SK-N-SH (cell line): ENCODE results near the gene MINK1. TPM values are rescaled to one million over a fixed set of nuclear protein-coding genes. Genes with fewer than 3 reads are reported as not detected.

Source experiments
- CTCF ChIA-PET: fragments of 300-600, 350-600 bp; formaldehyde crosslinking; extraction: SDS; loops from one replicate; lab custom pipeline; 2021; lab: Yijun Ruan, JAX
- POLR2A ChIA-PET: fragments of 350-600 bp; sonication (Branson Sonifier 250); formaldehyde crosslinking; extraction: SDS; loops from one replicate; lab custom pipeline; 2020; ENCODE audit warnings: antibody characterized with exemption, inconsistent platforms; lab: Yijun Ruan, JAX
- DNase-seq: peaks from one replicate; pipeline ENCODE4 v3.0.0; 2012
- H2AFZ ChIP-seq: fragments of 200-600 bp; sonication (generic); 2 replicates; pipeline ENCODE4 v1.8.1; 2016; ENCODE audit warnings: antibody characterized with exemption, mild to moderate bottlenecking, low read depth
- H3F3A ChIP-seq: fragments of 200-600 bp; sonication (generic); replicated peaks from 2 replicates; pipeline ENCODE3; 2016; ENCODE audit warnings: antibody characterized with exemption, mild to moderate bottlenecking; ENCODE audit not compliant: insufficient read depth
- H3K27ac ChIP-seq, 2 experiments: fragments of 200-500 bp in 1 of 2; fragments of 200-600 bp in 1 of 2; sonication (Bioruptor generic) in 1 of 2; sonication (generic), shearing (Covaris generic) in 1 of 2; 2 replicates each; pipeline versions ENCODE4 v1.5.1 to v1.6.1; 2014 to 2016; ENCODE audit warnings: low read depth in 2 of 2, inconsistent platforms in 1 of 2, low read length in 1 of 2, mild to moderate bottlenecking in 1 of 2, mixed read lengths in 1 of 2
- H3K27me3 ChIP-seq: fragments of 200-600 bp; sonication (generic), shearing (Covaris generic); 2 replicates; pipeline ENCODE4 v1.6.1; 2016; ENCODE audit warnings: mixed run types; ENCODE audit not compliant: insufficient read depth
- H3K36me3 ChIP-seq, 2 experiments: fragments of 200-500 bp in 1 of 2; fragments of 200-600 bp in 1 of 2; sonication (Bioruptor generic) in 1 of 2; sonication (generic) in 1 of 2; replicated peaks in 1 of 2; 2 replicates each; pipeline versions ENCODE3 to v1.5.1; 2014 to 2016; ENCODE audit warnings: low read length in 1 of 2, mild to moderate bottlenecking in 1 of 2; ENCODE audit not compliant: insufficient read depth in 2 of 2, control insufficient read depth in 1 of 2
- H3K4me1 ChIP-seq, 2 experiments: fragments of 200-500 bp in 1 of 2; fragments of 200-600 bp in 1 of 2; sonication (Bioruptor generic) in 1 of 2; sonication (generic), shearing (Covaris generic) in 1 of 2; 2 replicates each; pipeline versions ENCODE4 v1.5.1 to v1.6.1; 2014 to 2016; ENCODE audit warnings: low read depth in 1 of 2, low read length in 1 of 2, mixed run types in 1 of 2; ENCODE audit not compliant: insufficient read depth in 2 of 2, control insufficient read depth in 1 of 2
- H3K4me2 ChIP-seq: fragments of 200-600 bp; sonication (generic), shearing (Covaris generic); 2 replicates; pipeline ENCODE4 v1.6.1; 2017; ENCODE audit warnings: mixed run types
- H3K4me3 ChIP-seq, 2 experiments: fragments of 200-500 bp in 1 of 2; fragments of 200-600 bp in 1 of 2; sonication (Bioruptor generic) in 1 of 2; sonication (generic), shearing (Covaris generic) in 1 of 2; 2 replicates each; pipeline versions ENCODE4 v1.5.1 to v1.8.1; 2014 to 2016; ENCODE audit warnings: low read depth in 2 of 2, inconsistent platforms in 1 of 2, low read length in 1 of 2, mild to moderate bottlenecking in 1 of 2, mixed read lengths in 1 of 2, moderate library complexity in 1 of 2
- H3K79me2 ChIP-seq: fragments of 200-600 bp; sonication (generic); 2 replicates; pipeline ENCODE4 v1.8.1; 2017; ENCODE audit warnings: mild to moderate bottlenecking; ENCODE audit not compliant: insufficient read depth
- H3K9ac ChIP-seq: fragments of 200-600 bp; sonication (generic); 2 replicates; pipeline ENCODE4 v1.6.1; 2017; ENCODE audit warnings: mixed run types
- H3K9me2 ChIP-seq: fragments of 200-600 bp; sonication (generic); 2 replicates; pipeline ENCODE4 v1.6.1; 2017; ENCODE audit warnings: mixed run types
- H3K9me3 ChIP-seq: fragments of 200-600 bp; sonication (generic); 2 replicates; pipeline ENCODE4 v1.6.1; 2017; ENCODE audit warnings: mixed run types, mild to moderate bottlenecking, moderate library complexity
- H4K20me1 ChIP-seq: fragments of 200-600 bp; sonication (generic); 2 replicates; pipeline ENCODE4 v1.6.1; 2017; ENCODE audit warnings: mild to moderate bottlenecking, mixed run types; ENCODE audit not compliant: insufficient read depth
- MXI1 ChIP-seq: IDR thresholded peaks from 2 replicates; pipeline ENCODE4 v1.6.1; 2012; ENCODE audit warnings: mild to moderate bottlenecking, low read depth, low read length, improper control_type of control experiment
- WGBS: methylation state at CpG from one replicate; pipeline ENCODE4 v1.1.6; 2017; ENCODE audit warnings: low lambda C conversion rate; 5-methylcytosine and 5-hydroxymethylcytosine counted together
- polyA plus RNA-seq, 3 experiments: library from polyadenylated mRNA; depleted of rRNA; stranded (reverse); fragments of >200 nt; gene quantifications; 2 replicates each; pipeline ENCODE4 v1.2.3, GENCODE V29; 2012
- TF ChIP-seq, protein P1 (sequence below): IDR thresholded peaks from 2 replicates; pipeline ENCODE4 v1.4.0; 2012; ENCODE audit warnings: low read depth, borderline replicate concordance
- TF ChIP-seq, protein P2 (sequence below): IDR thresholded peaks from 2 replicates; pipeline ENCODE4 v1.6.1; 2012; ENCODE audit warnings: mild to moderate bottlenecking, low read depth, low read length, moderate library complexity

The MINK1 gene
- polyA plus RNA-seq, 1 of the 3 experiments (the other 2 are of a cell fraction) = 64.7 TPM

DNA sequence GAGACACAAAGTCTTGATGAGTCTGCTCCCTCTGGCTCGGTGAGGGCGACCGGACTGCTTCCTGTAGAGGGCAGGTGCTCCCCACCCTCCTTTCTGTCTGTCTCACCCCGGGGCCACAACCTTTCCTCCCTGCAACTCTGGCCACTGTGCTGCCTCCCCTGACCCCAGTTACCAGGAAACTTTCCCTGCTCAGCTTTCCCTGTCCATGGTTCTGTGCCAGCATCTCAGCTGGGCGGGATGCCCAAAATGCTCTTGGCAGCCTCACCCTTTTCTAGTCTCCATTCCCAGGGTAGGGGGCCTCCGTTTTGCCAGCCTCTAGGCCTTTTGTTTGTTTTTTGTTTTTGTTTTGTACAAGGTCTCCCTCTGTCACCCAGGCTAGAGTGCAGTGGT lies 24.8 kb upstream of the MINK1 start:
- Histone ChIP-seq H3K4me3 (peak overlapping the region in 1 of 2 experiments; percentile 92; a peak in 1 of 4 replicates), H3K79me2 (peaks cover 17% of the 10 kb centered on the region; the same call in 1 of the 2 replicates), H3K36me3 (peaks cover 6 to 9% of the 10 kb centered on the region in 2 experiments), H3K4me1 (peaks cover 0 to 8% of the 10 kb centered on the region in 2 experiments; a peak in 1 of 4 replicates), H3K4me2 (peak overlapping the region; percentile 89; the same call in 1 of the 2 replicates), H2AFZ (no peak overlapping the region), H3K9me3 (no peaks in the 10 kb centered on the region), H3F3A (no peaks in the 10 kb centered on the region), H3K9me2 (no peaks in the 10 kb centered on the region), H3K27ac (no peak overlapping the region), H4K20me1 (no peaks in the 10 kb centered on the region), H3K9ac (no peak overlapping the region), H3K27me3 (no peaks in the 10 kb centered on the region)
- ChIA-PET POLR2A (interaction anchor here (1.6 kb wide), 1 partner anchor 18 kb away, joined by 5 read pairs; no protein-coding TSS in a partner anchor), CTCF (interaction anchor here (1.2 to 1.8 kb wide), 5 partner anchors 18 to 81 kb away, joined by 3 to 7 read pairs (median 4); no protein-coding TSS in a partner anchor)
- DNase-seq = no peak
- WGBS = 80% methylated on average over 6 of the region's 6 CpGs
- TF ChIP-seq, protein P1, sequence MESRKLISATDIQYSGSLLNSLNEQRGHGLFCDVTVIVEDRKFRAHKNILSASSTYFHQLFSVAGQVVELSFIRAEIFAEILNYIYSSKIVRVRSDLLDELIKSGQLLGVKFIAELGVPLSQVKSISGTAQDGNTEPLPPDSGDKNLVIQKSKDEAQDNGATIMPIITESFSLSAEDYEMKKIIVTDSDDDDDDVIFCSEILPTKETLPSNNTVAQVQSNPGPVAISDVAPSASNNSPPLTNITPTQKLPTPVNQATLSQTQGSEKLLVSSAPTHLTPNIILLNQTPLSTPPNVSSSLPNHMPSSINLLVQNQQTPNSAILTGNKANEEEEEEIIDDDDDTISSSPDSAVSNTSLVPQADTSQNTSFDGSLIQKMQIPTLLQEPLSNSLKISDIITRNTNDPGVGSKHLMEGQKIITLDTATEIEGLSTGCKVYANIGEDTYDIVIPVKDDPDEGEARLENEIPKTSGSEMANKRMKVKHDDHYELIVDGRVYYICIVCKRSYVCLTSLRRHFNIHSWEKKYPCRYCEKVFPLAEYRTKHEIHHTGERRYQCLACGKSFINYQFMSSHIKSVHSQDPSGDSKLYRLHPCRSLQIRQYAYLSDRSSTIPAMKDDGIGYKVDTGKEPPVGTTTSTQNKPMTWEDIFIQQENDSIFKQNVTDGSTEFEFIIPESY = no peak
- TF ChIP-seq, protein P2, sequence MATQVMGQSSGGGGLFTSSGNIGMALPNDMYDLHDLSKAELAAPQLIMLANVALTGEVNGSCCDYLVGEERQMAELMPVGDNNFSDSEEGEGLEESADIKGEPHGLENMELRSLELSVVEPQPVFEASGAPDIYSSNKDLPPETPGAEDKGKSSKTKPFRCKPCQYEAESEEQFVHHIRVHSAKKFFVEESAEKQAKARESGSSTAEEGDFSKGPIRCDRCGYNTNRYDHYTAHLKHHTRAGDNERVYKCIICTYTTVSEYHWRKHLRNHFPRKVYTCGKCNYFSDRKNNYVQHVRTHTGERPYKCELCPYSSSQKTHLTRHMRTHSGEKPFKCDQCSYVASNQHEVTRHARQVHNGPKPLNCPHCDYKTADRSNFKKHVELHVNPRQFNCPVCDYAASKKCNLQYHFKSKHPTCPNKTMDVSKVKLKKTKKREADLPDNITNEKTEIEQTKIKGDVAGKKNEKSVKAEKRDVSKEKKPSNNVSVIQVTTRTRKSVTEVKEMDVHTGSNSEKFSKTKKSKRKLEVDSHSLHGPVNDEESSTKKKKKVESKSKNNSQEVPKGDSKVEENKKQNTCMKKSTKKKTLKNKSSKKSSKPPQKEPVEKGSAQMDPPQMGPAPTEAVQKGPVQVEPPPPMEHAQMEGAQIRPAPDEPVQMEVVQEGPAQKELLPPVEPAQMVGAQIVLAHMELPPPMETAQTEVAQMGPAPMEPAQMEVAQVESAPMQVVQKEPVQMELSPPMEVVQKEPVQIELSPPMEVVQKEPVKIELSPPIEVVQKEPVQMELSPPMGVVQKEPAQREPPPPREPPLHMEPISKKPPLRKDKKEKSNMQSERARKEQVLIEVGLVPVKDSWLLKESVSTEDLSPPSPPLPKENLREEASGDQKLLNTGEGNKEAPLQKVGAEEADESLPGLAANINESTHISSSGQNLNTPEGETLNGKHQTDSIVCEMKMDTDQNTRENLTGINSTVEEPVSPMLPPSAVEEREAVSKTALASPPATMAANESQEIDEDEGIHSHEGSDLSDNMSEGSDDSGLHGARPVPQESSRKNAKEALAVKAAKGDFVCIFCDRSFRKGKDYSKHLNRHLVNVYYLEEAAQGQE = peak; percentile 81

DNA sequence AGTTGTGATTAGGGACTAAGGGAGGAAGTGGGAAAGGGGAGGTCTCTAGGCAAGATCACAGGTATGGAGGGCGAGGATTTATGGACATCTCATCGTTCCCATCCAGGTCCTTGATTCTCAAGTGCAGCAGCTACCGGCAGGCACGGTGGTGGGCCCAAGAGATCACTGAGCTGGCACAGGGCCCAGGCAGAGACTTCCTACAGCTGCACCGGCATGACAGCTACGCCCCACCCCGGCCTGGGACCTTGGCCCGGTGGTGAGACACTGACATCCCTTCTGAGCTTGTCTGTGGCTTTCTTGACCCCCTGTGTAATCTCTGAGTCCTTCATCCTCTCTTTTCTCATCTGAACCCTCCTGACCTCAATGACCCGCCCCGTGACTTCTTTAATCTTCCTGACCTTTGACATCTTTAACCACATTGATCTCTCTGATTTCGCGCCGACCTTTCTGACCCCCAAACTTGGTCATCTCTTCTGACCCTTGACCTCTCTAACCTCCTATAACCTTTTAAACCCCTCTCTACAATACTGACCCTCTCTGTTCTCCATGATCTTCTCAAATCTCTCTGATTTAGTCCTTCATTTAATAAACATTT lies 22.3 kb upstream of the MINK1 start:
- TF ChIP-seq MXI1 = no peak
- H3K9me2 ChIP-seq = no peaks in the 10 kb centered on the region
- WGBS = 91% methylated on average over 10 of the region's 13 CpGs
- H3K4me1 ChIP-seq = peaks cover 0 to 8% of the 10 kb centered on the region in 2 experiments; a peak in 1 of 4 replicates
- H3K9ac ChIP-seq = no peak overlapping the region
- peaks cover 12% of the 10 kb centered on the region; the same call in 1 of the 2 replicates for H3K79me2 ChIP-seq
- POLR2A ChIA-PET = no interaction called here
- no peak overlapping the region for H3K4me2 ChIP-seq
- H3K9me3 ChIP-seq = no peaks in the 10 kb centered on the region
- no peak overlapping the region for H3K4me3 ChIP-seq
- H3K27ac ChIP-seq = no peak overlapping the region
- no peak overlapping the region for H2AFZ ChIP-seq
- CTCF ChIA-PET = interaction anchor here (0.9 to 1.3 kb wide), 3 partner anchors 21 to 79 kb away, joined by 3 to 7 read pairs (median 6); partner anchors contain the start of gene GLTPD2
- no peaks in the 10 kb centered on the region for H3F3A ChIP-seq
- no peaks in the 10 kb centered on the region for H4K20me1 ChIP-seq
- H3K36me3 ChIP-seq = peaks cover 9 to 16% of the 10 kb centered on the region in 2 experiments
- H3K27me3 ChIP-seq = no peaks in the 10 kb centered on the region
- no peak for DNase-seq
